ENCODE data around the gene ZFYVE28.

- no peak for TF ChIP-seq CTCF (IDR thresholded peaks at IDR 0.05)
- no peak for TF ChIP-seq POLR2A (IDR thresholded peaks at IDR 0.05)
These were observed 122.5 kb downstream of the ZFYVE28 start for GRCh38 chr4:2295900-2296442.

All from ovary (tissue), 3 donors.